Measurements from ENCODE around the gene RABGAP1L.

DNA sequence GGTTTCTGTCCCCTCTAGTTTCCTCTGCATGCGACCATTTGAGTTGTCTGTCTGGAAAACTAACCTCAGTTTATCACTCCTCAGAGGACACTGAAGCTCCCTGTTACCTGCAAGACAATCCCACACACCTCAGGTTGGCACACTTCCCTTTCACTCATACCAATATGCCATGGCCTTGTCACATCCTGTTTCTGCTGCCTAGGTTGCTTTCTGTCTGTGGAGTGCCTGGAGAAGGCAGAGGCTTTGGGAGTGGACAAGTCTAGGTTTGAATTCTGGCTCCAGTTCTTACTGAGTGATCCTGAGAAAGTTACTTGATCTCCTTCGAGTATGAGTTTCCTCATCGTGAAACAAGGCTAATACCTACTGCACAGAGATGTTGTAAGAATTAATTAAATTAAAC lies 668.9 kb downstream of the RABGAP1L start:
- TF ChIP-seq CTCF (IDR thresholded peaks at IDR 0.05) = no peak
- no peak for TF ChIP-seq POLR2A (IDR thresholded peaks at IDR 0.05)

All from lower leg skin (tissue), 3 donors.